Fibroblast of lung (primary cell): ENCODE data around the gene XAB2. TPM values are rescaled to one million over a fixed set of nuclear protein-coding genes. Genes with fewer than 3 reads are reported as not detected.

Experiments used
- DNase-seq, 2 donors: peaks; one replicate each; pipeline versions ENCODE4 v3.0.0 to v3.0.0-alpha.2; 2010; ENCODE audit warnings: low read depth in 2 of 2
- H2AFZ ChIP-seq: 2 replicates; pipeline ENCODE4 v1.5.1; 2012; ENCODE audit warnings: low read length, control low read depth, inconsistent platforms
- H3K27ac ChIP-seq: 2 replicates; pipeline ENCODE4 v1.5.1; 2011; ENCODE audit warnings: low read length, control low read depth; ENCODE audit not compliant: insufficient read depth
- H3K27me3 ChIP-seq: 2 replicates; pipeline ENCODE4 v1.5.1; 2011; ENCODE audit warnings: mild to moderate bottlenecking, low read length; ENCODE audit not compliant: control insufficient read depth, insufficient read depth
- H3K36me3 ChIP-seq: 2 replicates; pipeline ENCODE4 v1.5.1; 2011; ENCODE audit warnings: low read length; ENCODE audit not compliant: control insufficient read depth, insufficient read depth
- H3K4me1 ChIP-seq: 2 replicates; pipeline ENCODE4 v1.5.1; 2011; ENCODE audit warnings: low read length; ENCODE audit not compliant: control insufficient read depth, insufficient read depth; ENCODE audit errors: extremely low read depth
- H3K4me2 ChIP-seq: 2 replicates; pipeline ENCODE4 v1.5.1; 2011; ENCODE audit warnings: low read length, control low read depth; ENCODE audit not compliant: insufficient read depth; ENCODE audit errors: extremely low read depth
- H3K4me3 ChIP-seq, 4 experiments: fragments of 200-600 bp in 1 of 4; sonication (generic) in 1 of 4; replicated peaks in 1 of 4; 2 replicates each; pipeline ENCODE4 v1.5.1; 2011 to 2016; ENCODE audit warnings: low read length in 4 of 4, low read depth in 3 of 4, mild to moderate bottlenecking in 3 of 4, control low read depth in 2 of 4, inconsistent platforms in 1 of 4, mixed read lengths in 1 of 4; ENCODE audit not compliant: insufficient read depth in 1 of 4; ENCODE audit errors: control extremely low read depth in 1 of 4
- H3K79me2 ChIP-seq: 2 replicates; pipeline ENCODE4 v1.5.1; 2012; ENCODE audit warnings: mild to moderate bottlenecking, low read length, inconsistent platforms; ENCODE audit not compliant: control insufficient read depth, insufficient read depth
- H3K9ac ChIP-seq: 2 replicates; pipeline ENCODE4 v1.5.1; 2011; ENCODE audit warnings: mild to moderate bottlenecking, low read length, control low read depth; ENCODE audit not compliant: insufficient read depth
- H3K9me3 ChIP-seq: 2 replicates; pipeline ENCODE4 v1.5.1; 2012; ENCODE audit warnings: low read depth, low read length; ENCODE audit not compliant: control insufficient read depth, insufficient read depth
- H4K20me1 ChIP-seq: 2 replicates; pipeline ENCODE4 v1.5.1; 2011; ENCODE audit warnings: low read length; ENCODE audit not compliant: control insufficient read depth, insufficient read depth; ENCODE audit errors: extremely low read depth
- CTCF ChIP-seq, 2 donors: IDR thresholded peaks in 1 of 2; conservative IDR thresholded peaks in 1 of 2; 1 replicate in 1 of 2; 2 replicates in 1 of 2; pipeline ENCODE4 v1.5.1; 2011 to 2012; ENCODE audit warnings: low read length in 2 of 2, control low read depth in 1 of 2, inconsistent platforms in 1 of 2, low read depth in 1 of 2, mild to moderate bottlenecking in 1 of 2
- EZH2 ChIP-seq: IDR thresholded peaks from 2 replicates; pipeline ENCODE4 v1.5.1; 2012; ENCODE audit warnings: low read length, control low read depth, mild to moderate bottlenecking; ENCODE audit errors: missing control alignments
- polyA plus RNA-seq, 2 donors: library from polyadenylated mRNA; depleted of rRNA in 1 of 2; stranded (reverse) in 1 of 2; unstranded in 1 of 2; fragments of >200 nt; gene quantifications; 2 replicates each; pipeline ENCODE4 v1.2.1, GENCODE V29; 2011 to 2012; ENCODE audit warnings: missing spikeins in 1 of 2
- total RNA-seq: library from RNA; depleted of rRNA; stranded (reverse); fragments of >200 nt; gene quantifications from 2 replicates; pipeline ENCODE4 v1.2.1, GENCODE V29; 2014

XAB2 gene
- total and polyA plus RNA-seq, 2 donors (not counting 1 experiment from before 2014, with no cell fraction given), result 12.5 to 28.2 TPM

GRCh38 chr19:7640803-7641202 is 11.5 kb upstream of the XAB2 start:
- Histone ChIP-seq H3K4me1 (no peaks in the 10 kb centered on the region), H3K27ac (no peak overlapping the region), H3K9ac (no peak overlapping the region), H4K20me1 (no peaks in the 10 kb centered on the region), H3K9me3 (no peaks in the 10 kb centered on the region), H2AFZ (no peak overlapping the region), H3K36me3 (no peaks in the 10 kb centered on the region), H3K27me3 (peaks cover 8% of the 10 kb centered on the region), H3K79me2 (no peaks in the 10 kb centered on the region), H3K4me2 (no peak overlapping the region), H3K4me3 (no peak overlapping the region)
- no peak for DNase-seq
- TF ChIP-seq CTCF (conservative IDR thresholded peaks at IDR 0.05 in 1 of 2, IDR thresholded peaks at IDR 0.05 in 1 of 2; ENCODE audit: low read depth in 1 of 2, low read length in 2 of 2) (no peak), EZH2 (no peak)

DNA sequence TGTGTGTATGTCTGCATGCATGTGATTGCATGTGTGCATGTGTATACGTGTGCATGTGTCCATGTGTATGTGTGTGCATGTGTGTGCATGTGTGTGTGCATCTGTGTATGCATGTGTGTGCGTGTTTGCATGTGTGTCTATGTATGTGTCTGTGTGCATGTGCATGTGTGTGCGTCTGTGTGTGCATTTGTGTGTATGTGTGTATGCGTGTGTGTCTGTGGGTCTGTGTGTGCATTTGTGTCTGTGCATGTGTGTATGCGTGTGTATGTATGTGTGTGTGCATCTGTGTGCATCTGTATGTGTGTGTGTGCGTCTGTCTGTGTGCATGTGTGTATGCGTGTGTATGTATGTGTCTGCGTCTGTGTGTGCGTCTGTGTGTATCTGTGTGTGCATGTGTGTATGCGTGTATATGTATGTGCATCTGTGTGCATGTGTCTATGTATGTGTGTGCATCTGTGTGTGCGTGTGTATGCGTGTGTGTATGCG is 10.6 kb upstream of the XAB2 start:
- Histone ChIP-seq H3K27ac (no peak overlapping the region), H3K79me2 (no peaks in the 10 kb centered on the region), H3K4me1 (no peaks in the 10 kb centered on the region), H4K20me1 (no peaks in the 10 kb centered on the region), H3K36me3 (no peaks in the 10 kb centered on the region), H3K4me2 (no peak overlapping the region), H3K9me3 (no peaks in the 10 kb centered on the region), H3K4me3 (no peak overlapping the region), H2AFZ (no peak overlapping the region), H3K9ac (no peak overlapping the region), H3K27me3 (peaks cover 8% of the 10 kb centered on the region)
- DNase-seq, result no peak
- TF ChIP-seq EZH2 (no peak), CTCF (conservative IDR thresholded peaks at IDR 0.05 in 1 of 2, IDR thresholded peaks at IDR 0.05 in 1 of 2; ENCODE audit: low read depth in 1 of 2, low read length in 2 of 2) (no peak)

- Histone ChIP-seq H3K4me3 (no peak overlapping the region), H2AFZ (no peak overlapping the region), H3K36me3 (no peaks in the 10 kb centered on the region), H3K9ac (no peak overlapping the region), H3K4me1 (no peaks in the 10 kb centered on the region), H4K20me1 (no peaks in the 10 kb centered on the region), H3K4me2 (no peak overlapping the region), H3K79me2 (no peaks in the 10 kb centered on the region), H3K27ac (no peak overlapping the region), H3K9me3 (no peaks in the 10 kb centered on the region), H3K27me3 (peaks cover 8% of the 10 kb centered on the region)
- no peak for DNase-seq
- TF ChIP-seq EZH2 (no peak), CTCF (conservative IDR thresholded peaks at IDR 0.05 in 1 of 2, IDR thresholded peaks at IDR 0.05 in 1 of 2; ENCODE audit: low read depth in 1 of 2, low read length in 2 of 2) (no peak)
Measured at GRCh38 chr19:7638802-7639465, 9.6 kb upstream of the XAB2 start.
